Panc1 (cell line): ENCODE measurements around the gene RAB26.

Source experiments
- POLR2AphosphoS5 ChIP-seq: IDR thresholded peaks from 2 replicates; pipeline ENCODE4 v1.6.1; 2012; ENCODE audit warnings: mild to moderate bottlenecking, low read depth, low read length, moderate library complexity
- SIN3A ChIP-seq: IDR thresholded peaks from 2 replicates; pipeline ENCODE4 v1.6.1; 2012; ENCODE audit warnings: low read depth, mild to moderate bottlenecking, low read length, moderate library complexity, borderline replicate concordance; ENCODE audit not compliant: insufficient read depth
- TCF7L2 ChIP-seq: IDR thresholded peaks from 2 replicates; pipeline ENCODE4 v1.6.1; 2011; ENCODE audit warnings: mild to moderate bottlenecking, low read depth, low read length, inconsistent platforms
- TF ChIP-seq, protein P1 (sequence below): fragments of 450-650 bp; IDR thresholded peaks from 2 replicates; pipeline ENCODE4 v1.5.1; 2017; ENCODE audit warnings: mild to moderate bottlenecking
- TF ChIP-seq, protein P2 (sequence below), 2 experiments: IDR thresholded peaks; 2 replicates each; pipeline ENCODE4 v1.6.1; 2011 to 2012; ENCODE audit warnings: low read depth in 2 of 2, control low read depth in 1 of 2, low read length in 1 of 2, mild to moderate bottlenecking in 1 of 2, moderate library complexity in 1 of 2; ENCODE audit not compliant: insufficient read depth in 1 of 2

DNA sequence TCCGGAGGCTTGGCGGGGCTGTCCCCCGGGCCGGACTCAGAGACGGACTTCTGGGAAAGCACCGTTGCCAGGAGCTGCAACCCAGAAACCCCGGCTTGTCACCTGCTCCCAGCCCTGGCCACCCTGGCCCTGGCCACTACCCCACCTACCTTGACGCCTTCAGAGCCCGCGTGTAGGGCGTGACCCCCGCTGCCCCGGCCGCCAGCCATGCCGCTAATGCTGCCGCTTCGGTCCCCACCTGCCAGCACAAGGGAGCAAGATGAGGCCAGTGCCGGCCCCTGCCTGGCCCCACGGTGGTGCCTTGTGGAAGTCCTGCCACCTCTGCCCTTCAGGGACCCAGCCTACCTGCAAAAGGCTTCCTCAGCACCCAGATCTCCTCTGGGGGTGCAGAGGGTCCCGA, 36.5 kb downstream of the RAB26 start:
- TF ChIP-seq, protein P1, sequence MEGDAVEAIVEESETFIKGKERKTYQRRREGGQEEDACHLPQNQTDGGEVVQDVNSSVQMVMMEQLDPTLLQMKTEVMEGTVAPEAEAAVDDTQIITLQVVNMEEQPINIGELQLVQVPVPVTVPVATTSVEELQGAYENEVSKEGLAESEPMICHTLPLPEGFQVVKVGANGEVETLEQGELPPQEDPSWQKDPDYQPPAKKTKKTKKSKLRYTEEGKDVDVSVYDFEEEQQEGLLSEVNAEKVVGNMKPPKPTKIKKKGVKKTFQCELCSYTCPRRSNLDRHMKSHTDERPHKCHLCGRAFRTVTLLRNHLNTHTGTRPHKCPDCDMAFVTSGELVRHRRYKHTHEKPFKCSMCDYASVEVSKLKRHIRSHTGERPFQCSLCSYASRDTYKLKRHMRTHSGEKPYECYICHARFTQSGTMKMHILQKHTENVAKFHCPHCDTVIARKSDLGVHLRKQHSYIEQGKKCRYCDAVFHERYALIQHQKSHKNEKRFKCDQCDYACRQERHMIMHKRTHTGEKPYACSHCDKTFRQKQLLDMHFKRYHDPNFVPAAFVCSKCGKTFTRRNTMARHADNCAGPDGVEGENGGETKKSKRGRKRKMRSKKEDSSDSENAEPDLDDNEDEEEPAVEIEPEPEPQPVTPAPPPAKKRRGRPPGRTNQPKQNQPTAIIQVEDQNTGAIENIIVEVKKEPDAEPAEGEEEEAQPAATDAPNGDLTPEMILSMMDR: no peak
- TF ChIP-seq TCF7L2: no peak
- TF ChIP-seq, protein P2, sequence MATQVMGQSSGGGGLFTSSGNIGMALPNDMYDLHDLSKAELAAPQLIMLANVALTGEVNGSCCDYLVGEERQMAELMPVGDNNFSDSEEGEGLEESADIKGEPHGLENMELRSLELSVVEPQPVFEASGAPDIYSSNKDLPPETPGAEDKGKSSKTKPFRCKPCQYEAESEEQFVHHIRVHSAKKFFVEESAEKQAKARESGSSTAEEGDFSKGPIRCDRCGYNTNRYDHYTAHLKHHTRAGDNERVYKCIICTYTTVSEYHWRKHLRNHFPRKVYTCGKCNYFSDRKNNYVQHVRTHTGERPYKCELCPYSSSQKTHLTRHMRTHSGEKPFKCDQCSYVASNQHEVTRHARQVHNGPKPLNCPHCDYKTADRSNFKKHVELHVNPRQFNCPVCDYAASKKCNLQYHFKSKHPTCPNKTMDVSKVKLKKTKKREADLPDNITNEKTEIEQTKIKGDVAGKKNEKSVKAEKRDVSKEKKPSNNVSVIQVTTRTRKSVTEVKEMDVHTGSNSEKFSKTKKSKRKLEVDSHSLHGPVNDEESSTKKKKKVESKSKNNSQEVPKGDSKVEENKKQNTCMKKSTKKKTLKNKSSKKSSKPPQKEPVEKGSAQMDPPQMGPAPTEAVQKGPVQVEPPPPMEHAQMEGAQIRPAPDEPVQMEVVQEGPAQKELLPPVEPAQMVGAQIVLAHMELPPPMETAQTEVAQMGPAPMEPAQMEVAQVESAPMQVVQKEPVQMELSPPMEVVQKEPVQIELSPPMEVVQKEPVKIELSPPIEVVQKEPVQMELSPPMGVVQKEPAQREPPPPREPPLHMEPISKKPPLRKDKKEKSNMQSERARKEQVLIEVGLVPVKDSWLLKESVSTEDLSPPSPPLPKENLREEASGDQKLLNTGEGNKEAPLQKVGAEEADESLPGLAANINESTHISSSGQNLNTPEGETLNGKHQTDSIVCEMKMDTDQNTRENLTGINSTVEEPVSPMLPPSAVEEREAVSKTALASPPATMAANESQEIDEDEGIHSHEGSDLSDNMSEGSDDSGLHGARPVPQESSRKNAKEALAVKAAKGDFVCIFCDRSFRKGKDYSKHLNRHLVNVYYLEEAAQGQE (IDR thresholded peaks at IDR 0.05; ENCODE audit: insufficient read depth in 1 of 2, low read depth in 2 of 2, low read length in 1 of 2): no peak
- no peak for TF ChIP-seq POLR2AphosphoS5
- no peak for TF ChIP-seq SIN3A
